Duodenal mucosa (tissue), 2 donors: ENCODE results near the gene PROX2.

ENCODE experiments used
- H3K27ac ChIP-seq: one replicate; pipeline ENCODE4 v1.7.0; 2013; ENCODE audit warnings: low read depth, low read length
- H3K27me3 ChIP-seq, 2 donors: one replicate each; pipeline ENCODE4 v1.7.0; 2013; ENCODE audit warnings: low read length in 2 of 2, control low read depth in 1 of 2; ENCODE audit not compliant: insufficient read depth in 2 of 2, control insufficient read depth in 1 of 2
- H3K36me3 ChIP-seq, 2 donors: one replicate each; pipeline ENCODE4 v1.7.0; 2013; ENCODE audit warnings: low read length in 2 of 2, control low read depth in 1 of 2; ENCODE audit not compliant: insufficient read depth in 2 of 2, control insufficient read depth in 1 of 2
- H3K4me1 ChIP-seq, 2 donors: one replicate each; pipeline ENCODE4 v1.7.0; 2013; ENCODE audit warnings: low read length in 2 of 2, control low read depth in 1 of 2; ENCODE audit not compliant: insufficient read depth in 2 of 2, control insufficient read depth in 1 of 2
- H3K4me3 ChIP-seq, 2 donors: one replicate each; pipeline ENCODE4 v1.7.0; 2013; ENCODE audit warnings: low read length in 2 of 2, low read depth in 1 of 2
- H3K9ac ChIP-seq, 2 donors: one replicate each; pipeline ENCODE4 v1.7.0; 2013; ENCODE audit warnings: low read length in 2 of 2, low read depth in 1 of 2
- H3K9me3 ChIP-seq, 2 donors: one replicate each; pipeline ENCODE4 v1.7.0; 2013; ENCODE audit warnings: low read length in 2 of 2, control low read depth in 1 of 2; ENCODE audit not compliant: control insufficient read depth in 1 of 2

Gene PROX2

DNA sequence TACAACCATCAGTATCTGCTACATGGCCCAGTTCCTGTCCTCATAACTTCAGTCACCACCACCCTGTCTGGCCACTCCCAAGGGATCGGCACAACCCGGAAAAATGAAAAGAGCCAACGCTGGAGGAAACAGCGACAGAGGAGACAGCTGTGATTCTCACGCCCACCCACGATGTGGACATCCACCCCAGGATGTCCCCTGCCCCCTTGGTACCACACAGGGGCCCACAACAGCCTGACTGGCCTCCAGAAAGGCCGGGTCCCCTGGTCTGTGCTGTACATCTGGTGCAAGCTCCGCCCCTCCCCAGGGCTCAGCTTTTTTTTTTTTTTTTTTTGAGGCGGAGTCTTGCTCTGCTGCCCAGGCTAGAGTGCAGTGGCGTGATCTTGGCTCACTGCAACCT lies 34.6 kb upstream of the PROX2 start:
- H3K4me1 ChIP-seq, result peaks cover 25 to 33% of the 10 kb centered on the region in 2 donors
- no peak overlapping the region for H3K27ac ChIP-seq
- H3K4me3 ChIP-seq, result peak overlapping the region in 1 of 2 donors; percentile 16
- no peaks in the 10 kb centered on the region for H3K27me3 ChIP-seq
- peaks cover 0 to 6% of the 10 kb centered on the region in 2 donors for H3K36me3 ChIP-seq
- no peak overlapping the region for H3K9ac ChIP-seq
- H3K9me3 ChIP-seq, result no peaks in the 10 kb centered on the region

DNA sequence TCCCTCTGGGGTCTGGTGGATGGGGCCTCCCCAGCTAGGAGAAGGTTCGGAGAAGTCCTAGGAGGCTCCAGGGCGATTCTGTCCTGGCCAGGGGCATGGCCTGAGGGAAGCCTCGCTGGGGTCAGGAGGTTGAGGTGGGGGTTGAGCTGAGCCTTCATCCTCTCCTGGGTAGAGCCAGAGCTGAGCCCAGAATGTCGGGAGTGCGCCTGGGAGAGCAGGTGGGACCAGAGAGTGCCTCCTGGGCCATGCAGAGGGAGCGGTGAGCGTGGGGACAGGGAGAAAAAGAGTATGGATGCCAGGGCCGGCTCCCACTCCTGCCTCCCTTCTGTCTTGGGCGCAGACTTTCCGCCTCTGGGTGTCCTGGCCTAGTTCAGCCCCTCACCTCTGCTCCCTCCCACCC lies 34.0 kb upstream of the PROX2 start:
- Histone ChIP-seq H3K4me1 (peaks cover 25 to 35% of the 10 kb centered on the region in 2 donors), H3K9ac (no peak overlapping the region), H3K27me3 (no peaks in the 10 kb centered on the region), H3K9me3 (no peaks in the 10 kb centered on the region), H3K27ac (no peak overlapping the region), H3K4me3 (no peak overlapping the region), H3K36me3 (peaks cover 0 to 11% of the 10 kb centered on the region in 2 donors)

DNA sequence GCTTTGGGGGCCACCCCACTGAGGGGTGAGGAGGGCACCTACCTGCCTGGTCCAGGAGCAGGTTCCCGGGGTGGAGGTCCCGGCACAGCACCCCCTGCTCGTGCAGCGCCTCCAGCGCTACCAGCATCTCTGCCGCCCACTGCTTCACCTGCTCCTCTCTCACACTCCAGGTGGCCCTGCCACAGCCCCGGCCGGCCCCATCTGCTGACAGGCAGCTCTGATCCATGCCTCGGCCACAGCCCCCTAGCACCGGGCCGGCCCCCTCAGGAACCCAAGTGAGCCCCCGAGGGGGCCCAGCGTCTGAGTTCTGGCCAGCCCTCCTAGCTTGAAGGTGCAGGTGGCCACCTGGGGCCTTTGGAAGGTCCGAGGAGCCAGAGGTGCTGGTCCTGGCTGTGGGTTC lies 33.6 kb upstream of the PROX2 start:
- Histone ChIP-seq H3K36me3 (peaks cover 0 to 15% of the 10 kb centered on the region in 2 donors), H3K4me3 (no peak overlapping the region), H3K27me3 (no peaks in the 10 kb centered on the region), H3K4me1 (peaks cover 25 to 35% of the 10 kb centered on the region in 2 donors), H3K9ac (no peak overlapping the region), H3K27ac (no peak overlapping the region), H3K9me3 (no peaks in the 10 kb centered on the region)

DNA sequence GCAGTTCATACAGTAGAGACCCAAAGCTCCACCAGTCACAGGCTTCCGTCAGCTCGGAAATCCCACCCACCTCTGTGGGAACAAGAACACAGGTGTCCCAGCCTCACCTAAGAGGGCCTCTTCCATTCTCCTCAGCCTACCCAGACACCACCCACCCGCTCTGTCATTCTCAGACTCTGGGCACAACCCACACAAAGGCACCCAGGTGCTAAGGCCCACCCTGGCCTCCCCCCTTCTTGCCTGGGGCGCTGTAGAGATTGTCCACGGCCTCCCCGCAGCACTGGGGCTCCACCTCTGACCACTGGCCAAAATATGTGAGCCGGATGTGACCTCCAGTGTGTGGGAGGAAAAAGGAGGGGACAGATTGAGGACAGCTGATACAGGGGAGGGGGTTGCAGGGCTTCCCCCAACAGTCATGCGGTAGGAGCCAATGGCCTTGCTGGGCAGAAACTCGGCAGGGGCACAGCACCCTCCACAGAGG lies 33.0 kb upstream of the PROX2 start:
- H3K9ac ChIP-seq, result no peak overlapping the region
- peaks cover 0 to 18% of the 10 kb centered on the region in 2 donors for H3K36me3 ChIP-seq
- no peaks in the 10 kb centered on the region for H3K9me3 ChIP-seq
- H3K27me3 ChIP-seq, result no peaks in the 10 kb centered on the region
- H3K4me3 ChIP-seq, result no peak overlapping the region
- peaks cover 25 to 35% of the 10 kb centered on the region in 2 donors for H3K4me1 ChIP-seq
- no peak overlapping the region for H3K27ac ChIP-seq

DNA sequence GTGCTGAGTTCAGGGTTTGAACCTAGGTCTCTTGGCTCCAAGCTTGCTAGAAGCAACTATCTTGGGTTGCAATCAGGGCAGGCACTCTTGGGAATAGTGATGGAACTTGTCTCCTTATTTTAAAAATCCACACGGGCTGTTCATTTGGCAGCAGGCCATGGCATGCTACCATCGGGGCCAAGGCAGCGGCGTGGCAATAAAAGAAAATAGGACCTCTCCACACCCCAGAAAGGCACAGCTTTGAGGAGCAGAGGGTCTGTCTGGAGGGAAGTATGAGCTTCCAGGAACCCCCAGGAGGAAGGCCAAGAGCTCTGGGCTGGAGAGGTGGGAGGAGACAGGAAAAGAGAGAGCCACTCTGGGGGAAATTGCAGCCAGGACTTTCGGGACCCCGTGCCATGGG lies 31.8 kb upstream of the PROX2 start:
- Histone ChIP-seq H3K9me3 (no peaks in the 10 kb centered on the region), H3K4me1 (peaks cover 25 to 35% of the 10 kb centered on the region in 2 donors), H3K36me3 (peaks cover 5 to 28% of the 10 kb centered on the region in 2 donors), H3K9ac (no peak overlapping the region), H3K27me3 (no peaks in the 10 kb centered on the region), H3K4me3 (no peak overlapping the region), H3K27ac (no peak overlapping the region)

DNA sequence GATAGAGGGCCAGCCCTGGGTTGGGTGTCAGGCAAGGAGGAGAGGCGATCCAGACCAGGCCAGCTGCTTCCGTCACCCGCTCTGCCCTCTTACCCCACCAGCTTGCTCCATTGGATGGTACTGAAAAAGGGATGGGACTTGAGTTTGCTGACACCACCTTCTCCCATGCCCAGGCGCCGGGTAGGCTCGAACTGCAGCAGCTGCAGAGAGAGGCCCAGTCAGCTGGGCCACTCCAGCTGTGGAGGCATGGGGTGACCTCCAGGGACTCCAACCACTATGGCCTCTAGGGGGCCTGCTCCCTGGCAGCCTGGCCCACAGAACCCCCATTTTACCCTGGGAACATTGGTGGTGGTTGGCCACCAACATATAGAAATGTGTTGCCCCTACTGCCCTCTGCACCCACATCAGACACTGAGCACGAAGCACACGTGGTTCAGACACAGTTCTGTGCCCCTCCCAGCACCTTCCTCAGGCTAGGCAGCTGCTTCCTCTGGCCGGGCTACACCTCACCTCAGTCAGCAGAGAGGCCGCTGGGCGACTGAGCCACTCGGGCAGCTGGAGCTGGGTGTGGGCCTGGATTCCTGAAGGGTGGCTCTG lies 31.1 kb upstream of the PROX2 start:
- H3K27ac ChIP-seq, result no peak overlapping the region
- H3K4me3 ChIP-seq, result no peak overlapping the region
- H3K27me3 ChIP-seq, result no peaks in the 10 kb centered on the region
- peaks cover 12 to 35% of the 10 kb centered on the region in 2 donors for H3K36me3 ChIP-seq
- H3K9me3 ChIP-seq, result no peaks in the 10 kb centered on the region
- H3K4me1 ChIP-seq, result peaks cover 23 to 32% of the 10 kb centered on the region in 2 donors
- H3K9ac ChIP-seq, result peak overlapping the region in 1 of 2 donors; percentile 32

DNA sequence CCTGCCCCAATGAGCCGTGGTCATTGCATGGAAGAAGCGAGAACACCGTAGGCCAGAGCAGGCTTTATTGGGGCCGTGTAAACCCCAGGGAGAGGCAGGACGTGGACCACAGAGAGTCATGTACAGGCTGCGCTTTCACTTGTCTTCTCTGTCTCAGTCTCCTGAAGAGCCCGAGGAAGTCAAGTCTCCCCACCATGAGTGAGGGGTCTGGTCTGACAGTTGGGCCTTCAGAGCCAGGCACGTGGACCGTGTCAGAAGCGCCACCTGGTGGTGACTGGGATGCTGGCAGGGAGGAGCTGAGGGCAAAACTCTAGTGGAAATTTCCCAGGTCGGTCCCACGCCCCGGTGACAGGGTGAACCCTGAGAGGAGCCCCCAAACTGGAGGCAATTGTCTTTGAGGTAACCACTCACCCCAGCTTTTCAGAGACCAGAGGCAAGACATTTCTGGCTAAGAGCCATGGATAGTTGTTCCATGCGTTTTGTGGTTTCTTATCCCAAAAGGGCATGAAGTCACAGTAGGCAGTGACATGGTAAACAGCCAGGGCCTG lies 29.7 kb upstream of the PROX2 start:
- no peak overlapping the region for H3K4me3 ChIP-seq
- H3K9ac ChIP-seq, result no peak overlapping the region
- H3K36me3 ChIP-seq, result peaks cover 25 to 48% of the 10 kb centered on the region in 2 donors
- H3K4me1 ChIP-seq, result peaks cover 14 to 22% of the 10 kb centered on the region in 2 donors
- no peaks in the 10 kb centered on the region for H3K27me3 ChIP-seq
- no peak overlapping the region for H3K27ac ChIP-seq
- no peaks in the 10 kb centered on the region for H3K9me3 ChIP-seq

DNA sequence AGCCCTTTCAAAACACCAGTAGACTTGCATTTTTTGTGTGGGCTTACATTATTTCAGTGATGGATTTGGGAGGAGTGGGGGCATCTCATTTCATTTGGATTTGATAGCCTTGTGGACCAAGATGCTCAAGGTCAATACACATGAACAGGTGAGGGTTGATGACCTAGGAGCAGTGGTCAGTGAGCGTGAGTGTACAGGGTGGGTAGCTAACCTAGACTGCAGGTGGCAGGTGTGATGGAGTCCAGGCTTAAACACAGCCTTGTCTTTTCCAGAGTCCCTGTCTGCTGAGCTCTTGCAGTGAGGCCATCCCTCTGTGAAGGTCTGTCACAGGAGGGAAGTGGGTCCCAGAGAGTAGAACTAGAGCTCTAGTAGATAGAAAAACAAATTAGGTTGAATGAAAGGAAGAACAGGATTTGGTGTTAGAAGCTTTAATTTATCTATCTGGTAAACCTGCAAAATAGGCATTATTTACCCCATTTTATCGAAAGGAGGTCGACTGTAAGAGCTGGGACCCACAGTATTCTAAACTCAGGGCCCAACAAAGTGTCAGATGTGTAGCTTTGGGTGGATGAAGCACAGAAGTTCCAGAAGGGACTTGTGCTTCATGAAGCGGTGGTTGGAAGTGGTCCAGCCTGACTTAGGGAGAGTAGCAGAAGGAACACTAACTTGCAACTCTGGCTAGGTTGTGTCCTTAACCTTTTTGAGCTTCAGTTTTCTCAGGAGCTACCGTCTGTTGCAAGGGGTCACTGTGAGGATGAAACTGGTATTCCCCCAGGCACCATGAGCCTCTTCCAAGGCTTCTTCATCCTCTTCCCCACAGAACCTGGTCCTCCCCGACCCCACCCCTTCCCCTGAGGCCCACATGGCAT lies 28.9 kb upstream of the PROX2 start:
- no peaks in the 10 kb centered on the region for H3K27me3 ChIP-seq
- peaks cover 33 to 56% of the 10 kb centered on the region in 2 donors for H3K36me3 ChIP-seq
- H3K9me3 ChIP-seq, result no peaks in the 10 kb centered on the region
- H3K27ac ChIP-seq, result no peak overlapping the region
- no peak overlapping the region for H3K4me3 ChIP-seq
- no peak overlapping the region for H3K9ac ChIP-seq
- H3K4me1 ChIP-seq, result peaks cover 14 to 22% of the 10 kb centered on the region in 2 donors

DNA sequence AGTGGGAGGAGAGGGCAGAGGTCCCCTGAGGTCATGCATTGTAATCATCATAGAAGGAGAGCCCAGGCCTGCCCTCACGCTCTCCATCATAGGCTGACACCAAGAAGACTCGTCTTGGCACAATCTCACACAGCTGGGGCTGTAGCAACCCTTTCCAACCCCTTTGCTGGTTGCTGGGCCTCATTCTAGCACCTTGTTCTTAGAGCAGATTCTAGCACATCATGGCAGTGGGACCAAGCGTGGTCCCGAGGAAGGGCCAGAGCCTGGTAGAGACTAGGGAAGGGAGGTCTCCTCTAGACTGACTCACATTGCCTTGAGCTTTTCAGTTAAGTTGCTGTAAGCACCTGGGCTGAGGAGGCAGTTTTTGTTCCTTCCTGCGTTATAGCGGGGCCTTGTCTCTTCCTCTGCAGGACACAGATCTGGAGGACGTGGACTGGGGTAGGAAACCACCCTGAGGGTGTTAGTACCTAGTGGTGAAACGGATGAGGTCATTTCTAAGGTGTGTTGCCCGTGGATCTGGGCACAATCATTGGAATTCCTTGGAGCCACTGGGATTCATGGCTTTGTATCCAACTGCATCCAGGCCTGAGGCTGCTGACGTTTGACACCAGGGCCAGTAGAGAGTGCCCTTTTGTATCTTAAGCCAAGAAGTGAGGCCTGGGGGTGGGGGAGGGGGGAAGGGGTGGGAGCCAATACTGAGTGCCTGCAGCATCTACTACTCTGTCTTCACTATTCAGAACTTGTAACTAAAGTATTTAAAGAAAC lies 27.2 kb upstream of the PROX2 start:
- Histone ChIP-seq H3K9me3 (no peaks in the 10 kb centered on the region), H3K9ac (no peak overlapping the region), H3K4me1 (peaks cover 22 to 26% of the 10 kb centered on the region in 2 donors), H3K36me3 (peaks cover 50 to 74% of the 10 kb centered on the region in 2 donors), H3K27ac (no peak overlapping the region), H3K27me3 (no peaks in the 10 kb centered on the region), H3K4me3 (no peak overlapping the region)
